Common myeloid progenitor, CD34-positive (primary cell): ENCODE data around the gene CCHCR1.
"Not testable (repeated sequence)": the region's sequence is repeated elsewhere in the genome, so short reads cannot be mapped to it uniquely, and the experiment has no call there.

Experiments used
- CTCF ChIA-PET: fragments of 350-600 bp; sonication (Branson Sonifier 250); formaldehyde crosslinking; loops from one replicate; lab custom pipeline; 2021; ENCODE audit warnings: antibody characterized with exemption; lab: Charles Lee
- POLR2A ChIA-PET: fragments of 350-600 bp; sonication (Branson Sonifier 250); formaldehyde crosslinking; loops from one replicate; lab custom pipeline; 2021; ENCODE audit warnings: antibody characterized with exemption; lab: Charles Lee
- DNase-seq, 3 donors: peaks; one replicate each; pipeline versions ENCODE4 v3.0.0 to v3.0.0-alpha.2; 2013
- H3K27ac ChIP-seq, 2 experiments: 1 replicate in 1 of 2; 2 replicates in 1 of 2; pipeline ENCODE4 v1.7.0; 2013; ENCODE audit warnings: inconsistent platforms in 2 of 2, low read length in 2 of 2, mild to moderate bottlenecking in 2 of 2, low read depth in 1 of 2, moderate library complexity in 1 of 2; ENCODE audit not compliant: severe bottlenecking in 2 of 2, insufficient read depth in 1 of 2, poor library complexity in 1 of 2
- H3K27me3 ChIP-seq, 5 experiments: replicated peaks in 2 of 5; 1 replicate in 3 of 5; 2 replicates in 2 of 5; pipeline versions ENCODE4 v1.6.1 to v1.7.0; 2013; ENCODE audit warnings: low read length in 4 of 5, mild to moderate bottlenecking in 2 of 5, moderate library complexity in 2 of 5, inconsistent platforms in 1 of 5; ENCODE audit not compliant: insufficient read depth in 5 of 5, control insufficient read depth in 4 of 5
- H3K36me3 ChIP-seq, 4 experiments: 1 replicate in 2 of 4; 2 replicates in 2 of 4; pipeline versions ENCODE4 v1.6.1 to v1.7.0; 2013; ENCODE audit warnings: low read length in 3 of 4, control low read depth in 1 of 4, mild to moderate bottlenecking in 1 of 4; ENCODE audit not compliant: control insufficient read depth in 4 of 4, insufficient read depth in 4 of 4
- H3K4me1 ChIP-seq, 4 experiments: 1 replicate in 3 of 4; 2 replicates in 1 of 4; pipeline versions ENCODE4 v1.6.1 to v1.7.1; 2013; ENCODE audit warnings: low read length in 3 of 4, mild to moderate bottlenecking in 3 of 4, control low read depth in 1 of 4, inconsistent platforms in 1 of 4, moderate library complexity in 1 of 4; ENCODE audit not compliant: control insufficient read depth in 4 of 4, insufficient read depth in 4 of 4; ENCODE audit errors: control extremely low read depth in 1 of 4
- H3K4me3 ChIP-seq, 7 experiments: 1 replicate in 4 of 7; 2 replicates in 3 of 7; pipeline versions ENCODE4 v1.5.1 to v1.7.0; 2013; ENCODE audit warnings: mild to moderate bottlenecking in 7 of 7, low read length in 6 of 7, moderate library complexity in 6 of 7, inconsistent platforms in 2 of 7, low read depth in 2 of 7, control low read depth in 1 of 7; ENCODE audit not compliant: insufficient read depth in 4 of 7, control insufficient read depth in 1 of 7; ENCODE audit errors: extremely low read depth in 1 of 7
- H3K9me3 ChIP-seq, 5 experiments: 1 replicate in 4 of 5; 2 replicates in 1 of 5; pipeline versions ENCODE4 v1.6.1 to v1.7.1; 2013; ENCODE audit warnings: low read length in 4 of 5, mild to moderate bottlenecking in 2 of 5, inconsistent platforms in 1 of 5, low read depth in 1 of 5, moderate library complexity in 1 of 5; ENCODE audit not compliant: control insufficient read depth in 4 of 5, insufficient read depth in 2 of 5; ENCODE audit errors: control extremely low read depth in 1 of 5
- WGBS: methylation state at CpG from one replicate; pipeline ENCODE4 v1.1.5; 2013; ENCODE audit not compliant: insufficient coverage; 5-methylcytosine and 5-hydroxymethylcytosine counted together

CCHCR1 gene

GRCh38 chr6:31183287-31183686 lies 25.7 kb upstream of the CCHCR1 start:
- H3K27me3 ChIP-seq, H3K9me3 ChIP-seq, H3K4me3 ChIP-seq, H3K4me1 ChIP-seq, H3K36me3 ChIP-seq, H3K27ac ChIP-seq, POLR2A ChIA-PET, DNase-seq: not testable (repeated sequence)
- CTCF ChIA-PET: interaction anchor here (0.9 to 1.0 kb wide), 2 partner anchors 18 to 31 kb away, joined by 3 to 4 read pairs; no protein-coding TSS in a partner anchor
- WGBS: 100% methylated on average over 1 of the region's 2 CpGs

DNA sequence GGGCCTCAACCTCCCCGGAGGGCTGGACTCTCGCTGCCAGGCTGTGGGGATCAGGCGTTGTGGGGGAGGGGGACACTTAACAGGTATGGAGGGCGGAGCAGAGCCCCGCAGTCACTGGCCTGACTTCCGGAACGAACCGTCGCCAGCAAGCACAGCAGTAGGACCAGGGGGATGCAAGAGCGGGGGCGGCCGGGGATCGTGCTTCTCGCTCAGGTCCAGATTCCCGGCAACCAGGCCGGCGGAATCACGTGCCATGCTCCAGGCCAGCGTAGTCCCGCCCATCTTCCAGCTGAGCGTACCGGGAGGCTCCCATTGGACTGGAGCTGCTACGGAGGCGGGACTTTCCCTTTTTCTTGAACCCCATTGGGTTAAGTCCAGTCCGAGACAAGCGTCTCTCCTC lies 22.9 kb upstream of the CCHCR1 start:
- H3K4me3 ChIP-seq: peak overlapping the region; percentile 13 to 73 (median 44)
- WGBS: 68% methylated on average over 20 of the region's 26 CpGs
- no peak overlapping the region for H3K27ac ChIP-seq
- H3K27me3 ChIP-seq: no peaks in the 10 kb centered on the region
- H3K36me3 ChIP-seq: no peaks in the 10 kb centered on the region
- ChIA-PET CTCF (interaction anchor here (0.9 to 1.5 kb wide), 2 partner anchors 16 to 42 kb away, joined by 3 read pairs; no protein-coding TSS in a partner anchor), POLR2A (no interaction called here)
- peak; percentile 81 to 84 (median 82) for DNase-seq
- no peaks in the 10 kb centered on the region for H3K9me3 ChIP-seq
- H3K4me1 ChIP-seq: peaks cover 0 to 9% (median 1%) of the 10 kb centered on the region in 4 experiments

DNA sequence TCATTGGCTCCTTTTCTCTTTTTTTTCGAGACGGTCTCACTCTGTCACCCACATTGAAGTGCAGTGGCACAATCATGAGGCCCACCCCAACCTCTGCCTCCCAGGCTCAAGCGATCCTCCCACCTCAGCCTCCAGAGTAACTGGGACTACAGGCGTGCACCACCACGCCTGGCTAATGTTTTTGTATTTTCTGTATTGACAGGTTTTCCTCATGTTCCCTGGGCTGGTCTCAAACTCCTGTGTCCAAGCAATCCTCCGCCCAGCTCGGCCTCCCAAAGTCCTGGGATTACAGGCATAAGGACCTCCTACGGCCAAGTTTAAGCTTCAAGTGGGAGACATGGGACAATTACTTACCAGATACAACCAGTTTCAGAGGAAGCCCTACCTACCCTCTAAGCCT lies 22.3 kb upstream of the CCHCR1 start:
- ChIA-PET POLR2A (interaction anchor here (0.6 kb wide), 1 partner anchor 13 kb away, joined by 4 read pairs; no protein-coding TSS in a partner anchor), CTCF (interaction anchor here (1.5 kb wide), 1 partner anchor 17 kb away, joined by 3 read pairs; no protein-coding TSS in a partner anchor)
- Histone ChIP-seq H3K36me3 (peaks cover 0 to 2% (median 0%) of the 10 kb centered on the region in 4 experiments), H3K9me3 (no peaks in the 10 kb centered on the region), H3K27me3 (no peaks in the 10 kb centered on the region), H3K4me3 (peak overlapping the region in 4 of 7 experiments; percentile 13 to 73 (median 57)), H3K27ac (no peak overlapping the region), H3K4me1 (peaks cover 0 to 10% (median 1%) of the 10 kb centered on the region in 4 experiments)
- DNase-seq: no peak
- WGBS: 94% methylated on average over 7 of the region's 8 CpGs

GRCh38 chr6:31179042-31179386 lies 21.4 kb upstream of the CCHCR1 start:
- Histone ChIP-seq H3K27me3 (no peaks in the 10 kb centered on the region), H3K4me3 (no peak overlapping the region), H3K4me1 (peaks cover 0 to 10% (median 1%) of the 10 kb centered on the region in 4 experiments), H3K36me3 (peaks cover 0 to 2% (median 0%) of the 10 kb centered on the region in 4 experiments), H3K27ac (no peak overlapping the region), H3K9me3 (no peaks in the 10 kb centered on the region)
- no peak for DNase-seq
- CTCF ChIA-PET: interaction anchor here (0.7 kb wide), 1 partner anchor 13 kb away, joined by 3 read pairs; no protein-coding TSS in a partner anchor
- POLR2A ChIA-PET: no interaction called here
- 94% methylated on average over 3 of the region's 4 CpGs for WGBS

DNA sequence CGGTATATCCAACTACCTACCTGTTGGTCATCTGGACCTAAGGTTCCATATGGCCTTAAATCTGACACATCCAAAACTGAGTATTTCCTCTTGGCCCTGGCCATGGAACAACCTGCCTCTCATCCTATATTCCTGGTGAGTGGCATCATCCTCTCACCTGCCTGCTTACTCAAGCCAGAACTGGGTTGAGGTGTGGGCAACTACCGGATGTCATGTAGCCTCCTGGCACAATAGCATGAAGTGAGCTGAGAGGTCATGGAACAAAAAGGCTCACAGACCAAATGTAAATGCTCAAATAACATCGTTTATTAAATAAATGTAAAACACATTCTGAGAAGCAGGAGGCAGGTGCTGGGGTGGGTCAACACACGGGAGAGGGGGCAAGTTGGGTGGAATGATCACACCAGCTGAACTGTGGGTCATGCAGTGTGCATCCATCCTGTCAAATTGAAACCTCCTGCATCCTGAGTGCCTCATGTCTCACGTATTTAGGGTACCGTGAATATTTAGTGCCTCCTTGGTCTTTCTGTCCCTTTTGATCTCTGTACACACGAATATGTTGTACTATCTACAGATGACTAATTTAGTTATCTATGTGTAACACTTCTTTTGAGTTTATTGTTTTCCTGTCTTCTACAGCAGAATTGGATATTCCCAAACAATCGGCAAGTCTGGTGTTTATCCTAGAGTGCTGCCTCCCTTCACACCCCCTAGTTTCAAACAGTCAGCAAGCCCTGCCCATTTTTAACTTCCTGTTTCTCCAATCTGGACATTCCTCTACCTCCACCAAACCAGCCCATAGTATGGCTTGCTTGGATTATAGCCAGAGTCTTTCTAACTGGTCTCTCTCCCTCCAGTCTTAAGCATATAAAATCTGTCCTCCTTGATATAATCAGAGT lies 20.8 kb upstream of the CCHCR1 start:
- Histone ChIP-seq H3K27me3 (no peaks in the 10 kb centered on the region), H3K4me1 (peaks cover 0 to 10% (median 1%) of the 10 kb centered on the region in 4 experiments), H3K27ac (no peak overlapping the region), H3K36me3 (peaks cover 0 to 2% (median 0%) of the 10 kb centered on the region in 4 experiments), H3K4me3 (no peak overlapping the region), H3K9me3 (no peaks in the 10 kb centered on the region)
- no peak for DNase-seq
- 94% methylated on average over 5 of the region's 8 CpGs for WGBS
- ChIA-PET POLR2A (no interaction called here), CTCF (interaction anchor here (0.7 kb wide), 1 partner anchor 13 kb away, joined by 3 read pairs; no protein-coding TSS in a partner anchor)

- Histone ChIP-seq H3K4me3 (no peak overlapping the region), H3K27me3 (no peaks in the 10 kb centered on the region), H3K27ac (no peak overlapping the region), H3K36me3 (peaks cover 0 to 2% (median 0%) of the 10 kb centered on the region in 4 experiments), H3K9me3 (no peaks in the 10 kb centered on the region), H3K4me1 (peaks cover 0 to 10% (median 3%) of the 10 kb centered on the region in 4 experiments)
- no peak for DNase-seq
- POLR2A ChIA-PET: no interaction called here
- CTCF ChIA-PET: interaction anchor here (1.1 to 2.0 kb wide), 3 partner anchors 17 to 199 kb away, joined by 3 to 6 read pairs (median 4); partner anchors contain the start of genes PSORS1C2 and TCF19
- WGBS: 76% methylated on average over 2 of the region's 3 CpGs
Measured at GRCh38 chr6:31175971-31176370, 18.4 kb upstream of the CCHCR1 start.
